H9 (cell line): ENCODE results near the gene MICOS13. TPM values are rescaled to one million over a fixed set of nuclear protein-coding genes. Genes with fewer than 3 reads are reported as not detected.

ENCODE experiments used
- DNase-seq: peaks from one replicate; pipeline ENCODE4 v3.0.0-alpha.2; 2017
- H2AFZ ChIP-seq: one replicate; pipeline ENCODE4 v1.6.1; 2013; ENCODE audit warnings: mild to moderate bottlenecking, low read length, control low read depth, moderate library complexity
- H2AK5ac ChIP-seq: 2 replicates; pipeline ENCODE4 v1.6.1; 2013; ENCODE audit warnings: low read length, control low read depth, mixed read lengths; ENCODE audit not compliant: insufficient read length
- H2BK120ac ChIP-seq: one replicate; pipeline ENCODE4 v1.6.1; 2013; ENCODE audit warnings: low read depth, mild to moderate bottlenecking, low read length, control low read depth, inconsistent platforms; ENCODE audit not compliant: poor library complexity, severe bottlenecking
- H2BK12ac ChIP-seq: 2 replicates; pipeline ENCODE4 v1.6.1; 2013; ENCODE audit warnings: low read length, control low read depth, mixed read lengths, low read depth; ENCODE audit not compliant: insufficient read length
- H2BK15ac ChIP-seq: 2 replicates; pipeline ENCODE4 v1.6.1; 2013; ENCODE audit warnings: low read depth, low read length, control low read depth
- H2BK20ac ChIP-seq: one replicate; pipeline ENCODE4 v1.6.1; 2013; ENCODE audit warnings: low read depth, mild to moderate bottlenecking, low read length, control low read depth, inconsistent platforms; ENCODE audit not compliant: poor library complexity, severe bottlenecking
- H2BK5ac ChIP-seq: 2 replicates; pipeline ENCODE4 v1.6.1; 2013; ENCODE audit warnings: low read length, control low read depth, mixed read lengths; ENCODE audit not compliant: insufficient read length
- H3K14ac ChIP-seq: 2 replicates; pipeline ENCODE4 v1.6.1; 2013; ENCODE audit warnings: low read length, control low read depth; ENCODE audit not compliant: insufficient read depth
- H3K18ac ChIP-seq: 2 replicates; pipeline ENCODE4 v1.6.1; 2013; ENCODE audit warnings: low read depth, mild to moderate bottlenecking, mixed read lengths, low read length, control low read depth; ENCODE audit not compliant: insufficient read length
- H3K23ac ChIP-seq: 2 replicates; pipeline ENCODE4 v1.6.1; 2013; ENCODE audit warnings: low read length, control low read depth, mixed read lengths, low read depth; ENCODE audit not compliant: insufficient read length
- H3K23me2 ChIP-seq: 2 replicates; pipeline ENCODE4 v1.6.1; 2013; ENCODE audit warnings: low read depth, mild to moderate bottlenecking, mixed read lengths, low read length, control low read depth; ENCODE audit not compliant: insufficient read length, poor library complexity, severe bottlenecking
- H3K27ac ChIP-seq: 2 replicates; pipeline ENCODE4 v1.5.1; 2013; ENCODE audit warnings: low read length, control low read depth, mixed read lengths, low read depth; ENCODE audit not compliant: insufficient read length
- H3K27me3 ChIP-seq: 2 replicates; pipeline ENCODE4 v1.6.1; 2013; ENCODE audit warnings: low read length, control low read depth, inconsistent platforms; ENCODE audit not compliant: insufficient read depth
- H3K4ac ChIP-seq: 2 replicates; pipeline ENCODE4 v1.6.1; 2013; ENCODE audit warnings: low read depth, mild to moderate bottlenecking, control low read depth, inconsistent platforms, low read length, moderate library complexity
- H3K4me1 ChIP-seq: 2 replicates; pipeline ENCODE4 v1.6.1; 2013; ENCODE audit warnings: low read length, control low read depth, inconsistent platforms; ENCODE audit not compliant: insufficient read depth
- H3K4me2 ChIP-seq: 2 replicates; pipeline ENCODE4 v1.6.1; 2013; ENCODE audit warnings: low read length, control low read depth, mixed read lengths; ENCODE audit not compliant: insufficient read length, insufficient read depth
- H3K56ac ChIP-seq: 2 replicates; pipeline ENCODE4 v1.6.1; 2013; ENCODE audit warnings: low read depth, mild to moderate bottlenecking, mixed read lengths, low read length, control low read depth; ENCODE audit not compliant: insufficient read length
- H3K79me1 ChIP-seq: 2 replicates; pipeline ENCODE4 v1.6.1; 2013; ENCODE audit warnings: low read depth, mild to moderate bottlenecking, moderate library complexity, low read length, control low read depth, inconsistent platforms; ENCODE audit not compliant: insufficient read depth, poor library complexity, severe bottlenecking
- H3K79me2 ChIP-seq: 2 replicates; pipeline ENCODE4 v1.6.1; 2013; ENCODE audit warnings: low read length, control low read depth, inconsistent platforms; ENCODE audit not compliant: insufficient read depth
- H3K9ac ChIP-seq: 2 replicates; pipeline ENCODE4 v1.6.1; 2013; ENCODE audit warnings: low read length, control low read depth, mixed read lengths; ENCODE audit not compliant: insufficient read length; ENCODE audit errors: extremely low read depth
- H3K9me3 ChIP-seq: one replicate; pipeline ENCODE4 v1.6.1; 2013; ENCODE audit warnings: low read depth, low read length, inconsistent platforms; ENCODE audit not compliant: control insufficient read depth
- H3T11ph ChIP-seq: one replicate; pipeline ENCODE4 v1.6.1; 2013; ENCODE audit warnings: mild to moderate bottlenecking, low read length, control low read depth, inconsistent platforms
- H4K20me1 ChIP-seq: one replicate; pipeline ENCODE4 v1.6.1; 2013; ENCODE audit not compliant: control insufficient read depth, insufficient read length, insufficient read depth
- H4K5ac ChIP-seq: 2 replicates; pipeline ENCODE4 v1.6.1; 2013; ENCODE audit warnings: low read depth, mild to moderate bottlenecking, mixed read lengths, low read length, control low read depth; ENCODE audit not compliant: insufficient read length
- H4K8ac ChIP-seq: replicated peaks from 2 replicates; pipeline ENCODE4 v1.6.1; 2013; ENCODE audit warnings: low read length, control low read depth, mixed read lengths, low read depth; ENCODE audit not compliant: insufficient read length
- H4K91ac ChIP-seq: 2 replicates; pipeline ENCODE4 v1.6.1; 2013; ENCODE audit warnings: low read depth, mild to moderate bottlenecking, moderate library complexity, mixed read lengths, low read length, control low read depth; ENCODE audit not compliant: insufficient read length
- H3K27ac Mint-ChIP-seq, 3 experiments: 2 replicates in 2 of 3; 3 replicates in 1 of 3; pipeline ENCODE4 v1.8.0; 2020 to 2021; ENCODE audit warnings: mixed read lengths in 3 of 3, mild to moderate bottlenecking in 1 of 3, moderate library complexity in 1 of 3
- H3K27me3 Mint-ChIP-seq: 2 replicates; pipeline ENCODE4 v1.8.0; 2021; ENCODE audit warnings: low read depth, mild to moderate bottlenecking, moderate library complexity, mixed read lengths
- H3K36me3 Mint-ChIP-seq, 3 experiments: 2 replicates in 2 of 3; 3 replicates in 1 of 3; pipeline ENCODE4 v1.8.0; 2020 to 2021; ENCODE audit warnings: low read depth in 3 of 3, mixed read lengths in 3 of 3; ENCODE audit not compliant: insufficient read depth in 1 of 3
- H3K4me1 Mint-ChIP-seq, 2 experiments: 2 replicates each; pipeline ENCODE4 v1.8.0; 2020; ENCODE audit warnings: mixed read lengths in 2 of 2
- H3K4me3 Mint-ChIP-seq, 2 experiments: 2 replicates in 1 of 2; 3 replicates in 1 of 2; pipeline ENCODE4 v1.8.0; 2020 to 2021; ENCODE audit warnings: mild to moderate bottlenecking in 2 of 2, mixed read lengths in 2 of 2, moderate library complexity in 1 of 2
- H3K9me3 Mint-ChIP-seq, 2 experiments: 2 replicates in 1 of 2; 3 replicates in 1 of 2; pipeline ENCODE4 v1.8.0; 2020; ENCODE audit warnings: mild to moderate bottlenecking in 2 of 2, mixed read lengths in 2 of 2, moderate library complexity in 1 of 2
- WGBS: extraction: QIAGEN DNeasy Blood & Tissue Kit; methylation state at CpG from one replicate; pipeline ENCODE4 v1.1.7; 2013; ENCODE audit warnings: missing lambda C conversion rate, low lambda C conversion rate, mixed read lengths; ENCODE audit not compliant: insufficient read length; ENCODE audit errors: extremely low coverage; 5-methylcytosine and 5-hydroxymethylcytosine counted together
- total RNA-seq: library from RNA; stranded (reverse); gene quantifications from 2 replicates; pipeline ENCODE4 v1.2.1, GENCODE V29; 2021
- TF ChIP-seq, protein P1 (sequence below): fragments of 200-600 bp; sonication (generic); conservative IDR thresholded peaks from 3 replicates; pipeline ENCODE4 v1.8.0; 2021; ENCODE audit warnings: antibody characterized with exemption, mild to moderate bottlenecking

Gene MICOS13
- total RNA-seq, 1 experiment from 2014 or later: 23.8 TPM

DNA sequence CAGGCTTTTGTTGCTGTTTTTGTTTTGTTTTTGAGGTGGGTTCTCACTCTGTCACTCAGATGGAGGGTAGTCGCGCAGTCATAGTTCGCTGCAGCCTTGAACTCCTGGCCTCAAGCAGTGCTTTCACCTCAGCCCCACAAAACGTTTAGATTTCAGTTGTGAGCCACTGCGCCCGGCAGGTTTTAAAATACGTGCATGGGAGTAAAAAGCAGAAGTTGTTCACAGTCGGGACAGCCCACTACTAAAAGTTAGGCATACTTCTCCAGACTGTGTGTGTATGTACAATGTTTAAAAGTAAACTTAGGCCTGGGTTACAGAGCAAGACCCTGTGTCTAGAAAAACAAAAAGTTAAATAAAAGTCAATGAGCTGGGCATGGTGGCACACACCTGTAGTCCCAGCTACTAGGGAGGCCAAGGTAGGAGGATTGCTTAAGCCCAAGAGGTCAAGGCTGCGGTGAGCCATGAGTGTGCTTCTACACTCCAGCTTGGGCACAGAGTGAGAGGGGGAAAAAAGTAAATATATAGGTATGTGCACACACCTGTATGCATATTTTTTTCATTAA lies 51.3 kb downstream of the MICOS13 start:
- Histone ChIP-seq H3K56ac (no peak overlapping the region), H3K4ac (no peak overlapping the region), H2BK15ac (no peak overlapping the region), H4K5ac (no peak overlapping the region), H3K79me1 (peaks cover 26% of the 10 kb centered on the region), H3K23ac (no peak overlapping the region), H4K91ac (no peak overlapping the region), H3K23me2 (peaks cover 5% of the 10 kb centered on the region), H4K8ac (no peak overlapping the region), H3K4me1 (no peaks in the 10 kb centered on the region), H2BK120ac (no peak overlapping the region), H3K9ac (no peak overlapping the region), H4K20me1 (no peaks in the 10 kb centered on the region), H2AK5ac (no peak overlapping the region), H3K14ac (no peak overlapping the region), H3K27me3 (no peaks in the 10 kb centered on the region), H3K9me3 (no peaks in the 10 kb centered on the region), H3K27ac (no peak overlapping the region), H3K4me2 (no peak overlapping the region), H3K18ac (no peak overlapping the region), H3K79me2 (peaks cover 72% of the 10 kb centered on the region), H2BK5ac (no peak overlapping the region), H2BK20ac (no peak overlapping the region), H2AFZ (no peak overlapping the region), H2BK12ac (no peak overlapping the region), H3T11ph (no peak overlapping the region)
- Mint-ChIP-seq H3K36me3 (peaks cover 33 to 79% (median 64%) of the 10 kb centered on the region in 3 experiments), H3K9me3 (no peaks in the 10 kb centered on the region), H3K4me3 (no peak overlapping the region), H3K27me3 (no peaks in the 10 kb centered on the region), H3K27ac (peak overlapping the region in 2 of 3 experiments; percentile 53 to 74; a peak in 2 of 7 replicates), H3K4me1 (peaks cover 27 to 31% of the 10 kb centered on the region in 2 experiments)
- TF ChIP-seq, protein P1, sequence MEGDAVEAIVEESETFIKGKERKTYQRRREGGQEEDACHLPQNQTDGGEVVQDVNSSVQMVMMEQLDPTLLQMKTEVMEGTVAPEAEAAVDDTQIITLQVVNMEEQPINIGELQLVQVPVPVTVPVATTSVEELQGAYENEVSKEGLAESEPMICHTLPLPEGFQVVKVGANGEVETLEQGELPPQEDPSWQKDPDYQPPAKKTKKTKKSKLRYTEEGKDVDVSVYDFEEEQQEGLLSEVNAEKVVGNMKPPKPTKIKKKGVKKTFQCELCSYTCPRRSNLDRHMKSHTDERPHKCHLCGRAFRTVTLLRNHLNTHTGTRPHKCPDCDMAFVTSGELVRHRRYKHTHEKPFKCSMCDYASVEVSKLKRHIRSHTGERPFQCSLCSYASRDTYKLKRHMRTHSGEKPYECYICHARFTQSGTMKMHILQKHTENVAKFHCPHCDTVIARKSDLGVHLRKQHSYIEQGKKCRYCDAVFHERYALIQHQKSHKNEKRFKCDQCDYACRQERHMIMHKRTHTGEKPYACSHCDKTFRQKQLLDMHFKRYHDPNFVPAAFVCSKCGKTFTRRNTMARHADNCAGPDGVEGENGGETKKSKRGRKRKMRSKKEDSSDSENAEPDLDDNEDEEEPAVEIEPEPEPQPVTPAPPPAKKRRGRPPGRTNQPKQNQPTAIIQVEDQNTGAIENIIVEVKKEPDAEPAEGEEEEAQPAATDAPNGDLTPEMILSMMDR: no peak
- no peak for DNase-seq
- no CpG with 5 or more reads among the region's 9 CpGs for WGBS
